ENCODE measurements around the gene RIPK4. TPM values are rescaled to one million over a fixed set of nuclear protein-coding genes. Genes with fewer than 3 reads are reported as not detected.
A peak's percentile ranks its signal among the peaks of the same experiment; 100 is the strongest.

Gene RIPK4
- total and polyA plus RNA-seq, 7 donors = 0.01 TPM; not detected in 6

GRCh38 chr21:41746744-41747006 is 20.2 kb downstream of the RIPK4 start:
- Histone ChIP-seq H3K27me3 (ENCODE audit: insufficient read depth in 3 of 3, low read length in 2 of 3) (peaks cover 0 to 41% (median 5%) of the 10 kb centered on the region in 3 donors), H3K36me3 (ENCODE audit: insufficient read depth in 1 of 2, low read depth in 1 of 2) (no peaks in the 10 kb centered on the region), H3K9me3 (no peaks in the 10 kb centered on the region), H3K27ac (no peak overlapping the region), H3K4me1 (no peaks in the 10 kb centered on the region), H3K4me3 (no peak overlapping the region)
- ATAC-seq (peak in 1 of 4 donors; percentile 22), DNase-seq (no peak)
- no peak for TF ChIP-seq CTCF (IDR thresholded peaks at IDR 0.05)
- intact Hi-C loops (cut with DNase I) = no loop called here
- 87 to 94% (median 87%) methylated on average over 8 of the region's 8 CpGs for WGBS, 3 donors

- H3K27me3 ChIP-seq (ENCODE audit: insufficient read depth in 3 of 3, low read length in 2 of 3) = peaks cover 0 to 39% (median 5%) of the 10 kb centered on the region in 3 donors
- no peak overlapping the region for H3K27ac ChIP-seq
- no peak for TF ChIP-seq CTCF (IDR thresholded peaks at IDR 0.05)
- no peak for ATAC-seq
- no peaks in the 10 kb centered on the region for H3K9me3 ChIP-seq
- DNase-seq = peak in 1 of 2 donors; percentile 41
- 93 to 96% (median 94%) methylated on average over 27 to 34 of the region's 34 CpGs for WGBS, 3 donors
- no peaks in the 10 kb centered on the region for H3K4me1 ChIP-seq
- H3K36me3 ChIP-seq (ENCODE audit: insufficient read depth in 1 of 2, low read depth in 1 of 2) = no peaks in the 10 kb centered on the region
- no peak overlapping the region for H3K4me3 ChIP-seq
- intact Hi-C loops (cut with DNase I) = no loop called here
These were observed 20.7 kb downstream of the RIPK4 start for GRCh38 chr21:41745971-41746743.

GRCh38 chr21:41745026-41745820 is 21.6 kb downstream of the RIPK4 start:
- no peak for TF ChIP-seq CTCF (IDR thresholded peaks at IDR 0.05)
- peaks cover 0 to 35% (median 5%) of the 10 kb centered on the region in 3 donors for H3K27me3 ChIP-seq (ENCODE audit: insufficient read depth in 3 of 3, low read length in 2 of 3)
- no peak overlapping the region for H3K27ac ChIP-seq

GRCh38 chr21:41744028-41744930 is 22.6 kb downstream of the RIPK4 start:
- H3K27me3 ChIP-seq (ENCODE audit: insufficient read depth in 3 of 3, low read length in 2 of 3) = peaks cover 0 to 29% (median 5%) of the 10 kb centered on the region in 3 donors
- H3K4me3 ChIP-seq = no peak overlapping the region
- intact Hi-C loops (cut with DNase I) = no loop called here
- DNase-seq (no peak), ATAC-seq (no peak)
- no peak for TF ChIP-seq CTCF (IDR thresholded peaks at IDR 0.05)
- H3K27ac ChIP-seq = no peak overlapping the region
- no peaks in the 10 kb centered on the region for H3K4me1 ChIP-seq
- no peaks in the 10 kb centered on the region for H3K9me3 ChIP-seq
- H3K36me3 ChIP-seq (ENCODE audit: insufficient read depth in 1 of 2, low read depth in 1 of 2) = no peaks in the 10 kb centered on the region
- 65 to 70% (median 67%) methylated on average over 39 to 43 of the region's 43 CpGs for WGBS, 3 donors

More at GRCh38 chr21:41745026-41745820, 21.6 kb downstream of the RIPK4 start:
- no peaks in the 10 kb centered on the region for H3K9me3 ChIP-seq
- no peaks in the 10 kb centered on the region for H3K36me3 ChIP-seq (ENCODE audit: insufficient read depth in 1 of 2, low read depth in 1 of 2)
- no peak overlapping the region for H3K4me3 ChIP-seq
- H3K4me1 ChIP-seq = no peaks in the 10 kb centered on the region
- DNase-seq = no peak
- 90 to 94% (median 93%) methylated on average over 25 of the region's 25 CpGs for WGBS, 3 donors
- ATAC-seq = no peak
- intact Hi-C loops (cut with DNase I) = no loop called here

All from psoas muscle (tissue), 8 donors.